MM.1S (cell line): ENCODE data around the gene DPYSL4.

Experiments
- DNase-seq: peaks from one replicate; pipeline ENCODE4 v3.0.0-alpha.2; 2015
- H2AFZ ChIP-seq: fragments of 300-600 bp; sonication (generic); 2 replicates; pipeline ENCODE4 v1.6.0; 2016; ENCODE audit warnings: antibody characterized with exemption, low read length
- H3F3A ChIP-seq: fragments of 300-600 bp; sonication (generic); 2 replicates; pipeline ENCODE4 v1.6.1; 2016; ENCODE audit warnings: mild to moderate bottlenecking, antibody characterized with exemption, low read length, moderate library complexity, mixed read lengths; ENCODE audit not compliant: insufficient read depth
- H3K27ac ChIP-seq: fragments of 300-600 bp; sonication (generic); 2 replicates; pipeline ENCODE4 v1.5.1; 2016; ENCODE audit warnings: mild to moderate bottlenecking, low read length
- H3K27me3 ChIP-seq: fragments of 300-600 bp; sonication (generic); replicated peaks from 2 replicates; pipeline ENCODE4 v1.6.0; 2016; ENCODE audit warnings: low read length; ENCODE audit not compliant: insufficient read depth
- H3K36me3 ChIP-seq: fragments of 300-600 bp; sonication (generic); replicated peaks from 2 replicates; pipeline ENCODE4 v1.6.1; 2016; ENCODE audit warnings: mild to moderate bottlenecking, low read length, mixed read lengths; ENCODE audit not compliant: insufficient read depth
- H3K4me1 ChIP-seq: fragments of 300-600 bp; sonication (generic); 2 replicates; pipeline ENCODE4 v1.6.1; 2016; ENCODE audit warnings: low read length, mixed read lengths
- H3K4me2 ChIP-seq: fragments of 300-600 bp; sonication (generic); 2 replicates; pipeline ENCODE4 v1.6.0; 2016; ENCODE audit warnings: low read depth, low read length
- H3K4me3 ChIP-seq: fragments of 300-600 bp; sonication (generic); 2 replicates; pipeline ENCODE4 v1.5.1; 2016; ENCODE audit warnings: low read length, mixed read lengths
- H3K79me2 ChIP-seq: fragments of 300-600 bp; sonication (generic); 2 replicates; pipeline ENCODE4 v1.6.1; 2016; ENCODE audit warnings: mixed run types, low read length, mixed read lengths
- H3K9ac ChIP-seq: fragments of 300-600 bp; sonication (generic); 2 replicates; pipeline ENCODE4 v1.6.1; 2016; ENCODE audit warnings: low read length, mixed read lengths
- H3K9me2 ChIP-seq: fragments of 300-600 bp; sonication (generic); replicated peaks from 2 replicates; pipeline ENCODE4 v1.6.1; 2016; ENCODE audit warnings: mild to moderate bottlenecking, low read length, mixed read lengths; ENCODE audit not compliant: insufficient read depth
- H3K9me3 ChIP-seq: fragments of 300-600 bp; sonication (generic); replicated peaks from 2 replicates; pipeline ENCODE4 v1.6.1; 2016; ENCODE audit warnings: mild to moderate bottlenecking, low read length, mixed read lengths; ENCODE audit not compliant: insufficient read depth
- H4K20me1 ChIP-seq: fragments of 300-600 bp; sonication (generic); 2 replicates; pipeline ENCODE4 v1.6.1; 2016; ENCODE audit warnings: mild to moderate bottlenecking, low read length, moderate library complexity, mixed read lengths; ENCODE audit not compliant: insufficient read depth
- EZH2 ChIP-seq: fragments of 300-600 bp; sonication (generic); optimal IDR thresholded peaks from 2 replicates; pipeline ENCODE3; 2017; ENCODE audit warnings: low read depth, mild to moderate bottlenecking, antibody characterized with exemption, low read length, mixed read lengths
- EZH2phosphoT487 ChIP-seq: fragments of 300-600 bp; sonication (generic); IDR thresholded peaks from 2 replicates; pipeline ENCODE4 v1.6.1; 2018; ENCODE audit warnings: antibody characterized with exemption, low read length
- TF ChIP-seq, protein P1 (sequence below): fragments of 300-600 bp; sonication (generic); IDR thresholded peaks from 2 replicates; pipeline ENCODE4 v1.5.1; 2016; ENCODE audit warnings: antibody characterized with exemption, low read length, mixed read lengths

Gene DPYSL4

DNA sequence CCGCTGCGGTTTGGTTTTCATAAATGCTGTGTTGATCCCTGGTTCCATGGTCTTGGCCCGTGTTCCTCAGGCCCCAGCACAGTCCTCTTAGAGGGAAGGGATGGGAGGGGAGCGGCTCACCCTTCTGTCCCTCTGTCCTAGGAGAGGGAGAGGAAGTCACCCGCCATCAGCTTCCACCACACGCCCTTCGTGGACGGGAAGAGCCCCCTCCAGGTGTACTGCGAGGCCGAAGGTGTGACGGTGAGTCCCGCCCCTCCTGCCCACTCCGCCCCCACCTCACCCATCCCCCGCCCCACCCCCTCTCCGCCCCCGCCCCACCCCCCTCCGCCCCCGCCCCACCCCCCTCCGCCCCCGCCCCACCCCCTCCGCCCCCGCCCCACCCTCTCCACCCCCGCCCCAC, 37.5 kb upstream of the DPYSL4 start:
- Histone ChIP-seq H3K27me3 (peaks cover 10% of the 10 kb centered on the region), H3K9me3 (no peaks in the 10 kb centered on the region), H2AFZ (no peak overlapping the region), H3K9ac (no peak overlapping the region), H3F3A (no peaks in the 10 kb centered on the region), H3K27ac (no peak overlapping the region), H3K36me3 (no peaks in the 10 kb centered on the region), H3K79me2 (no peaks in the 10 kb centered on the region), H3K9me2 (no peaks in the 10 kb centered on the region), H3K4me3 (no peak overlapping the region), H3K4me1 (no peaks in the 10 kb centered on the region), H4K20me1 (no peaks in the 10 kb centered on the region), H3K4me2 (no peak overlapping the region)
- DNase-seq: no peak
- TF ChIP-seq EZH2phosphoT487 (no peak), EZH2 (no peak)
- TF ChIP-seq, protein P1, sequence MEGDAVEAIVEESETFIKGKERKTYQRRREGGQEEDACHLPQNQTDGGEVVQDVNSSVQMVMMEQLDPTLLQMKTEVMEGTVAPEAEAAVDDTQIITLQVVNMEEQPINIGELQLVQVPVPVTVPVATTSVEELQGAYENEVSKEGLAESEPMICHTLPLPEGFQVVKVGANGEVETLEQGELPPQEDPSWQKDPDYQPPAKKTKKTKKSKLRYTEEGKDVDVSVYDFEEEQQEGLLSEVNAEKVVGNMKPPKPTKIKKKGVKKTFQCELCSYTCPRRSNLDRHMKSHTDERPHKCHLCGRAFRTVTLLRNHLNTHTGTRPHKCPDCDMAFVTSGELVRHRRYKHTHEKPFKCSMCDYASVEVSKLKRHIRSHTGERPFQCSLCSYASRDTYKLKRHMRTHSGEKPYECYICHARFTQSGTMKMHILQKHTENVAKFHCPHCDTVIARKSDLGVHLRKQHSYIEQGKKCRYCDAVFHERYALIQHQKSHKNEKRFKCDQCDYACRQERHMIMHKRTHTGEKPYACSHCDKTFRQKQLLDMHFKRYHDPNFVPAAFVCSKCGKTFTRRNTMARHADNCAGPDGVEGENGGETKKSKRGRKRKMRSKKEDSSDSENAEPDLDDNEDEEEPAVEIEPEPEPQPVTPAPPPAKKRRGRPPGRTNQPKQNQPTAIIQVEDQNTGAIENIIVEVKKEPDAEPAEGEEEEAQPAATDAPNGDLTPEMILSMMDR: no peak

DNA sequence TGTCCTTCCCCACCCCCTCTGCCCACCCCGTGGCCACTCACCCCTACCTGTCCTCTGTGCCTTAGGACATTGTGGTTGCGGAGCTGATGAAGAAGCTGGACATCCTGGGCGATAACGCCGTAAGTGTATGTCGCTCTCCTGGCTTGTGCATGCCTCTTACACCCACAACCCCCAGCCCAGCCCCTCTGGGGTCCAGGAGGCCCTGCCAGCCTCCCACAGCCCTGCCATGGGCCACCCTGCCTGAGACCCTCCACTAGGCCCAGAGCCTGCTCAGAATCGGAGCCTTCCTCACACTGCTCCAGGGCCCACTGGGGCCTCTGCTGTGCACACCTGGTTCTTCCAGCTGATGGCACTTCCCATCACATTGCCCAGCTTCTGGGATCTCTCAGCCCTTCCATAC, 36.8 kb upstream of the DPYSL4 start:
- TF ChIP-seq, protein P1: no peak
- no peak for TF ChIP-seq EZH2phosphoT487
- no peak for TF ChIP-seq EZH2
- Histone ChIP-seq H3K9me2 (no peaks in the 10 kb centered on the region), H2AFZ (no peak overlapping the region), H3K4me3 (no peak overlapping the region), H3K4me1 (no peaks in the 10 kb centered on the region), H3K4me2 (no peak overlapping the region), H3K36me3 (no peaks in the 10 kb centered on the region), H4K20me1 (no peaks in the 10 kb centered on the region), H3K79me2 (no peaks in the 10 kb centered on the region), H3K9me3 (no peaks in the 10 kb centered on the region), H3F3A (no peaks in the 10 kb centered on the region), H3K9ac (no peak overlapping the region), H3K27me3 (peaks cover 6% of the 10 kb centered on the region; the same call in 1 of the 2 replicates), H3K27ac (no peak overlapping the region)
- DNase-seq: no peak

DNA sequence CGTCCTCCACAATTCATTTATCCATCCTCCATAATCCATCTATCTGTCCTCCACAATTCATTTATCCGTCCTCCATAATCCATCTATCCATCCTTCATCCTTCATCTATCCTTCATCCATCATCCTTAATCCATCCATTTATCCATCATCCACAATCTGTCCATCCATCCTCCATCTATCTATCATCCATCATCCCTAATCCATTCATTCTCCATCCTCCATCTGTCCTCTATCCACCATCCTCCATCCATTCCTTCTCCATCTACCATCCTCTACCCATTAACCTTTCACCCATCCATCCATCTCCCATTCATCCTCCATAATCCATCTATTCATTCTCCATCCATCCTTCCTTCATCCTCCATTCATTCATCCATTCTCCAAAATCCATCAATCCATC, 36.0 kb upstream of the DPYSL4 start:
- H3K9ac ChIP-seq: no peak overlapping the region
- H3K9me2 ChIP-seq: no peaks in the 10 kb centered on the region
- H2AFZ ChIP-seq: no peak overlapping the region
- no peaks in the 10 kb centered on the region for H3K36me3 ChIP-seq
- H3F3A ChIP-seq: no peaks in the 10 kb centered on the region
- no peak for DNase-seq
- no peaks in the 10 kb centered on the region; the same call in 1 of the 2 replicates for H3K27me3 ChIP-seq
- H3K9me3 ChIP-seq: no peaks in the 10 kb centered on the region
- no peaks in the 10 kb centered on the region for H4K20me1 ChIP-seq
- H3K4me2 ChIP-seq: no peak overlapping the region
- H3K27ac ChIP-seq: no peak overlapping the region
- no peaks in the 10 kb centered on the region for H3K4me1 ChIP-seq
- H3K79me2 ChIP-seq: no peaks in the 10 kb centered on the region
- TF ChIP-seq EZH2phosphoT487: no peak
- TF ChIP-seq, protein P1: no peak
- TF ChIP-seq EZH2: no peak
- H3K4me3 ChIP-seq: no peak overlapping the region
